HepG2 (cell line): ENCODE measurements around the gene LIPE. TPM values are rescaled to one million over a fixed set of nuclear protein-coding genes. Genes with fewer than 3 reads are reported as not detected.

Experiments used
- ERF ChIP-seq: IDR thresholded peaks from 2 replicates; pipeline ENCODE4 v1.6.1; 2018; ENCODE audit warnings: missing biosample characterization, missing genetic modification reagents
- ETV5 ChIP-seq: IDR thresholded peaks from 2 replicates; pipeline ENCODE4 v1.6.1; 2018; ENCODE audit warnings: missing biosample characterization, missing genetic modification reagents, inconsistent platforms, borderline replicate concordance
- GATAD2A ChIP-seq: IDR thresholded peaks from 2 replicates; pipeline ENCODE4 v1.6.1; 2016
- GMEB2 ChIP-seq: IDR thresholded peaks from 2 replicates; pipeline ENCODE4 v1.6.1; 2016; ENCODE audit warnings: missing biosample characterization, missing genetic modification reagents, low read depth
- IKZF1 ChIP-seq: fragments of 450-650 bp; IDR thresholded peaks from 2 replicates; pipeline ENCODE4 v1.7.1; 2016
- KAT8 ChIP-seq: IDR thresholded peaks from 2 replicates; pipeline ENCODE4 v1.6.1; 2016; ENCODE audit warnings: missing genetic modification reagents, missing compliant biosample characterization
- KDM1A ChIP-seq: IDR thresholded peaks from 2 replicates; pipeline ENCODE4 v1.6.1; 2016; ENCODE audit warnings: missing compliant biosample characterization
- KDM5A ChIP-seq: fragments of 200-600 bp; sonication (generic); IDR thresholded peaks from 2 replicates; pipeline ENCODE4 v1.7.0; 2018; ENCODE audit warnings: antibody characterized with exemption, mild to moderate bottlenecking, low read length, borderline replicate concordance
- NFATC3 ChIP-seq: sonication (generic); formaldehyde crosslinking; IDR thresholded peaks from 2 replicates; pipeline ENCODE4 v1.5.1; 2020; ENCODE audit warnings: mild to moderate bottlenecking, missing genetic modification reagents
- NKX3-1 ChIP-seq: sonication (generic); formaldehyde crosslinking; IDR thresholded peaks from 2 replicates; pipeline ENCODE4 v1.5.0; 2020; ENCODE audit warnings: missing genetic modification reagents
- RAD21 ChIP-seq: fragments of 450-650 bp; formaldehyde crosslinking; IDR thresholded peaks from 2 replicates; pipeline ENCODE4 v1.5.0; 2020; ENCODE audit warnings: mild to moderate bottlenecking
- TEAD2 ChIP-seq: sonication (generic); formaldehyde crosslinking; IDR thresholded peaks from 2 replicates; pipeline ENCODE4 v1.9.0; 2021; ENCODE audit warnings: missing genetic modification reagents
- THAP7 ChIP-seq: sonication (generic); formaldehyde crosslinking; IDR thresholded peaks from 2 replicates; pipeline ENCODE4 v1.8.1; 2023; ENCODE audit warnings: mild to moderate bottlenecking, missing genetic modification reagents
- XBP1 ChIP-seq: sonication (generic); formaldehyde crosslinking; IDR thresholded peaks from 2 replicates; pipeline ENCODE4 v1.5.0; 2020; ENCODE audit warnings: missing genetic modification reagents
- ZFP36 ChIP-seq: fragments of 150-350 bp; IDR thresholded peaks from 2 replicates; pipeline ENCODE4 v1.6.1; 2018; ENCODE audit warnings: borderline replicate concordance, low read length, low read depth; ENCODE audit not compliant: partially characterized antibody
- ZNF274 ChIP-seq: sonication (generic); formaldehyde crosslinking; IDR thresholded peaks from 2 replicates; pipeline ENCODE4 v1.5.1; 2020; ENCODE audit warnings: mild to moderate bottlenecking, missing genetic modification reagents
- ZNF431 ChIP-seq: sonication (generic); formaldehyde crosslinking; IDR thresholded peaks from 2 replicates; pipeline ENCODE4 v1.9.0; 2022; ENCODE audit warnings: missing genetic modification reagents, low read depth, mild to moderate bottlenecking, borderline replicate concordance
- ZNF737 ChIP-seq: sonication (generic); formaldehyde crosslinking; IDR thresholded peaks from 2 replicates; pipeline ENCODE4 v1.5.0; 2020; ENCODE audit warnings: missing genetic modification reagents, mild to moderate bottlenecking, borderline replicate concordance
- ZNF768 ChIP-seq: sonication (generic); formaldehyde crosslinking; IDR thresholded peaks from 2 replicates; pipeline ENCODE4 v1.4.0; 2020; ENCODE audit warnings: missing genetic modification reagents
- polyA plus RNA-seq, 8 experiments: library from polyadenylated mRNA; depleted of rRNA in 3 of 8; stranded (reverse) in 7 of 8; unstranded in 1 of 8; fragments of >200 nt; fragmentation: Illumina TruSeq in 4 of 8; extraction: Trizol in 4 of 8; gene quantifications; 2 replicates each; pipeline versions ENCODE4 v1.2.1 to v1.2.3, GENCODE V29; 2011 to 2016; ENCODE audit warnings: low read depth in 4 of 8, missing spikeins in 1 of 8, mixed read lengths in 1 of 8; ENCODE audit not compliant: insufficient read depth in 1 of 8
- total RNA-seq, 5 experiments: library from RNA; depleted of rRNA; stranded (reverse); fragments of >200 nt; fragmentation: Illumina TruSeq; extraction: Trizol; gene quantifications; 2 replicates each; pipeline ENCODE4 v1.2.3, GENCODE V29; 2016; ENCODE audit warnings: low read depth in 1 of 5
- TF ChIP-seq, protein P1 (sequence below), 2 experiments: sonication (generic) in 1 of 2; formaldehyde crosslinking in 1 of 2; IDR thresholded peaks; 2 replicates each; pipeline versions ENCODE4 v1.5.1 to v1.6.1; 2011 to 2020; ENCODE audit warnings: borderline replicate concordance in 1 of 2, low read depth in 1 of 2, low read length in 1 of 2, mild to moderate bottlenecking in 1 of 2, missing genetic modification reagents in 1 of 2, moderate library complexity in 1 of 2
- TF ChIP-seq, protein P2 (sequence below): sonication (generic); formaldehyde crosslinking; IDR thresholded peaks from 2 replicates; pipeline ENCODE4 v1.9.0; 2021; ENCODE audit warnings: missing genetic modification reagents, borderline replicate concordance
- TF ChIP-seq, protein P3 (sequence below): sonication (generic); formaldehyde crosslinking; IDR thresholded peaks from 2 replicates; pipeline ENCODE4 v1.4.0; 2020; ENCODE audit warnings: missing genetic modification reagents, mild to moderate bottlenecking, borderline replicate concordance

LIPE gene
- total and polyA plus RNA-seq, 2 of the 13 experiments (the other 11 are each of a cell fraction or from before 2014, with no cell fraction given): not detected

- TF ChIP-seq, protein P1, sequence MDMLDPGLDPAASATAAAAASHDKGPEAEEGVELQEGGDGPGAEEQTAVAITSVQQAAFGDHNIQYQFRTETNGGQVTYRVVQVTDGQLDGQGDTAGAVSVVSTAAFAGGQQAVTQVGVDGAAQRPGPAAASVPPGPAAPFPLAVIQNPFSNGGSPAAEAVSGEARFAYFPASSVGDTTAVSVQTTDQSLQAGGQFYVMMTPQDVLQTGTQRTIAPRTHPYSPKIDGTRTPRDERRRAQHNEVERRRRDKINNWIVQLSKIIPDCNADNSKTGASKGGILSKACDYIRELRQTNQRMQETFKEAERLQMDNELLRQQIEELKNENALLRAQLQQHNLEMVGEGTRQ (IDR thresholded peaks at IDR 0.05; ENCODE audit: low read depth, low read length): no peak
- TF ChIP-seq, protein P1 (CRISPR knock-in tag; IDR thresholded peaks at IDR 0.05; ENCODE audit: borderline replicate concordance): no peak
- TF ChIP-seq KDM1A (CRISPR knock-in tag) (peak; percentile 95), KDM5A (no peak), ERF (CRISPR knock-in tag) (peak; percentile 50; the same call in 1 of the 2 replicates), ZFP36 (no peak), GMEB2 (no peak), KAT8 (peak; percentile 44; the same call in 1 of the 2 replicates), RAD21 (peak; percentile 81), ZNF431 (CRISPR knock-in tag) (no peak), NFATC3 (CRISPR knock-in tag) (no peak), ETV5 (CRISPR knock-in tag) (no peak), IKZF1 (no peak), XBP1 (no peak), ZNF274 (CRISPR knock-in tag) (no peak), ZNF737 (CRISPR knock-in tag) (no peak), GATAD2A (CRISPR knock-in tag) (peak; percentile 65), NKX3-1 (CRISPR knock-in tag) (no peak), THAP7 (CRISPR knock-in tag) (no peak), ZNF768 (CRISPR knock-in tag) (peak; percentile 78), TEAD2 (no peak)
- TF ChIP-seq, protein P2, sequence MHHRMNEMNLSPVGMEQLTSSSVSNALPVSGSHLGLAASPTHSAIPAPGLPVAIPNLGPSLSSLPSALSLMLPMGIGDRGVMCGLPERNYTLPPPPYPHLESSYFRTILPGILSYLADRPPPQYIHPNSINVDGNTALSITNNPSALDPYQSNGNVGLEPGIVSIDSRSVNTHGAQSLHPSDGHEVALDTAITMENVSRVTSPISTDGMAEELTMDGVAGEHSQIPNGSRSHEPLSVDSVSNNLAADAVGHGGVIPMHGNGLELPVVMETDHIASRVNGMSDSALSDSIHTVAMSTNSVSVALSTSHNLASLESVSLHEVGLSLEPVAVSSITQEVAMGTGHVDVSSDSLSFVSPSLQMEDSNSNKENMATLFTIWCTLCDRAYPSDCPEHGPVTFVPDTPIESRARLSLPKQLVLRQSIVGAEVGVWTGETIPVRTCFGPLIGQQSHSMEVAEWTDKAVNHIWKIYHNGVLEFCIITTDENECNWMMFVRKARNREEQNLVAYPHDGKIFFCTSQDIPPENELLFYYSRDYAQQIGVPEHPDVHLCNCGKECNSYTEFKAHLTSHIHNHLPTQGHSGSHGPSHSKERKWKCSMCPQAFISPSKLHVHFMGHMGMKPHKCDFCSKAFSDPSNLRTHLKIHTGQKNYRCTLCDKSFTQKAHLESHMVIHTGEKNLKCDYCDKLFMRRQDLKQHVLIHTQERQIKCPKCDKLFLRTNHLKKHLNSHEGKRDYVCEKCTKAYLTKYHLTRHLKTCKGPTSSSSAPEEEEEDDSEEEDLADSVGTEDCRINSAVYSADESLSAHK: no peak
- TF ChIP-seq, protein P3, sequence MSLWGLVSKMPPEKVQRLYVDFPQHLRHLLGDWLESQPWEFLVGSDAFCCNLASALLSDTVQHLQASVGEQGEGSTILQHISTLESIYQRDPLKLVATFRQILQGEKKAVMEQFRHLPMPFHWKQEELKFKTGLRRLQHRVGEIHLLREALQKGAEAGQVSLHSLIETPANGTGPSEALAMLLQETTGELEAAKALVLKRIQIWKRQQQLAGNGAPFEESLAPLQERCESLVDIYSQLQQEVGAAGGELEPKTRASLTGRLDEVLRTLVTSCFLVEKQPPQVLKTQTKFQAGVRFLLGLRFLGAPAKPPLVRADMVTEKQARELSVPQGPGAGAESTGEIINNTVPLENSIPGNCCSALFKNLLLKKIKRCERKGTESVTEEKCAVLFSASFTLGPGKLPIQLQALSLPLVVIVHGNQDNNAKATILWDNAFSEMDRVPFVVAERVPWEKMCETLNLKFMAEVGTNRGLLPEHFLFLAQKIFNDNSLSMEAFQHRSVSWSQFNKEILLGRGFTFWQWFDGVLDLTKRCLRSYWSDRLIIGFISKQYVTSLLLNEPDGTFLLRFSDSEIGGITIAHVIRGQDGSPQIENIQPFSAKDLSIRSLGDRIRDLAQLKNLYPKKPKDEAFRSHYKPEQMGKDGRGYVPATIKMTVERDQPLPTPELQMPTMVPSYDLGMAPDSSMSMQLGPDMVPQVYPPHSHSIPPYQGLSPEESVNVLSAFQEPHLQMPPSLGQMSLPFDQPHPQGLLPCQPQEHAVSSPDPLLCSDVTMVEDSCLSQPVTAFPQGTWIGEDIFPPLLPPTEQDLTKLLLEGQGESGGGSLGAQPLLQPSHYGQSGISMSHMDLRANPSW: no peak
These were observed 7.1 kb downstream of the LIPE start (continued) for GRCh38 chr19:42420055-42420544.
